ENCODE measurements around the gene BUD23. TPM values are rescaled to one million over a fixed set of nuclear protein-coding genes. Genes with fewer than 3 reads are reported as not detected.
A peak's percentile ranks its signal among the peaks of the same experiment; 100 is the strongest.

Gene BUD23
- total RNA-seq, 1 experiment from 2014 or later = 168 TPM

DNA sequence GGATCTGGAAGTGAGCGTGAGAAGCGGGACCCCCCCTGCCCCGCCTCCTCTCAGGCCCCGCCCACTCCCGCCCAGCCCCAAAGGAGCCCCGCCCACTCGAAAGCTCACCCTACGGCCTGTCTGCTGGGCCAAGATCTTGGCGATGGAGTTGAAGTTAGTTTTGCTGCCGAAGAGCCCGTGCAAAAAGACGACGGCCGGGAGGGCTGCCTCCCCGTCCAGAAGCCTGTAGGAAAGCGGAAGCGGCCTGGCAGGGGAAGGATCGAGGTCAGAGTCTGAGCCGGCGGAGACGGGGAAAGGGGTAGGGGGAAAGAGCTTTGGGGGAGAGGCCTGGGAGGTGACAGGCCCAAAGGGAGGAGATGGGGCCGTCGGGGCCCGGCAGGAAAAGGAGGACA, 54.8 kb downstream of the BUD23 start:
- no peak for DNase-seq (ENCODE audit: low read depth, low spot score)
- TSS peak; percentile 47 for BruUV-seq (replicated peaks)
- intact Hi-C loops (cut with micrococcal nuclease) = loop anchor here (10.0 kb wide), 1 partner anchor 413 kb away; the partner anchor contains the start of genes FKBP6 and TRIM50
- H3K9ac ChIP-seq (ENCODE audit: low read length) = peak overlapping the region; percentile 95
- H3K79me2 ChIP-seq (ENCODE audit: insufficient read depth, low read length) = peaks cover 32% of the 10 kb centered on the region
- peaks cover 46 to 78% of the 10 kb centered on the region in 2 experiments for H3K4me1 ChIP-seq (ENCODE audit: control insufficient read depth in 1 of 2, insufficient read depth in 2 of 2, low read length in 2 of 2)
- peak overlapping the region; percentile 81 to 91 for H3K4me3 ChIP-seq (replicated peaks in 1 of 2; ENCODE audit: low read depth in 1 of 2, low read length in 2 of 2)
- peak overlapping the region; percentile 95 for H3K27ac ChIP-seq (ENCODE audit: low read depth, low read length)
- no peak overlapping the region for H2AFZ ChIP-seq (ENCODE audit: low read depth, low read length, poor library complexity, severe bottlenecking)
- ATAC-seq = peak; percentile 16
- TF ChIP-seq ZFX (IDR thresholded peaks at IDR 0.05) (peak; percentile 77; the same call in 1 of the 2 replicates), RAD21 (IDR thresholded peaks at IDR 0.05; ENCODE audit: low read depth) (no peak)
- peaks cover 7 to 22% of the 10 kb centered on the region in 2 experiments; a peak in 1 of 4 replicates for H3K36me3 ChIP-seq (ENCODE audit: control insufficient read depth in 1 of 2, insufficient read depth in 2 of 2, low read length in 2 of 2)
- H3K27me3 ChIP-seq (ENCODE audit: insufficient read depth, low read length) = no peaks in the 10 kb centered on the region
- no peaks in the 10 kb centered on the region for H3K9me3 ChIP-seq (ENCODE audit: control insufficient read depth in 1 of 2, insufficient read depth in 1 of 2, low read depth in 1 of 2, low read length in 2 of 2)
- H3K9me2 ChIP-seq (ENCODE audit: insufficient read depth) = no peaks in the 10 kb centered on the region
- POLR2A ChIA-PET = interaction anchor here (0.7 to 5.8 kb wide), 12 partner anchors 32 to 216 kb away, joined by 3 to 43 read pairs (median 4); partner anchors contain the start of genes BAZ1B, CLDN3, CLDN4 and METTL27
- RAD21 ChIA-PET (ENCODE audit: low non-redundant PET in 1 of 2, low total read pairs in 2 of 2, uncharacterized antibody in 2 of 2, unreplicated experiment in 2 of 2) = interaction anchor here (0.6 to 0.7 kb wide), 3 partner anchors 57 to 212 kb away, joined by 3 to 4 read pairs (median 3); no protein-coding TSS in a partner anchor
- peak overlapping the region; percentile 95 for H3K4me2 ChIP-seq (ENCODE audit: low read length)
- peaks cover 8% of the 10 kb centered on the region; the same call in 1 of the 2 replicates for H4K20me1 ChIP-seq (ENCODE audit: insufficient read depth)
- CTCF ChIA-PET = interaction anchor here (0.6 to 1.9 kb wide), 10 partner anchors 13 to 289 kb away, joined by 3 to 6 read pairs (median 3); no protein-coding TSS in a partner anchor

DNA sequence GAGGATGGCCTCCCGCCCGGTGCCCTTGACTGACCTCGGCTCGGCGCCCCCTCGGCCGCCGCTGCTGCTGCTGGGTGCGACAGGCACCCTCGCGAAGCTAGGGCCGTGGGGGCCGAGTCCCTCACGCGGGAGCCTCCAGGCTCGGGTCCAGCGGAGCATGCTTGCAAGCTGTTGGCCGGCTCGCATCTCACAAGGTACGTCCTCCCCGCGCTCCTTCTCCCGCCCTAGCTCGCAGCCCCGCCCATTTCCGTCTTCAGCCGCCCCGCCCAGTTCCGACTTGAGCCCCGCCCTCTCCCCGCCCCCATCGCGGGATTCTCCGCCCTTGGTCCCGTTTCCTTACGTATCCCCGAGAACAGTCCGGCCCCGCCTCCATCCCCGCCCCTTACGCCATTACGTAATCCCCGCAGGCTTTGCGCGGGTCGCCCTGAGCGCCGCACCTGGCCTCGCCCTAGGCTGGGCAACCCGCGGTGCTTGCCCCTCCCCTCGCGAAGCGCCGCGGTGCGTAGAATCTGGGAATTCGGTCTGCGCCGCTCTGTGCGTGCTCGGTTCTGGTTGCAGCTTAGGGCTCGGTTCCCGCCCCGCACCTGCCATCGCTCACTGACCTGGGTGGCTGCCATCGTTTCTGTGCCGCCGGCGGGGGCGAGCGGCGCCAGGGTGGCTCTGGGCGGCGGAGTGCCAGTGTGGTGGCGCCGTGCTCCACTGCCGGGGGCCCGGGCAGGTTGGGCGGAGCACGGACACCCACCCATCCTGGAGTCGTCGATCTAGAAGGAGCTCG, 55.4 kb downstream of the BUD23 start, which contains the start of gene ABHD11:
Gene ABHD11 (minus strand): TSS at position 191 of the 775 bp plus-strand sequence. CDS start 32 bp downstream, at position 159.
- H3K9me3 ChIP-seq (ENCODE audit: control insufficient read depth in 1 of 2, insufficient read depth in 1 of 2, low read depth in 1 of 2, low read length in 2 of 2) = no peaks in the 10 kb centered on the region
- intact Hi-C loops (cut with micrococcal nuclease) = loop anchor here (10.0 kb wide), 1 partner anchor 414 kb away; the partner anchor contains the start of genes FKBP6 and TRIM50
- peaks cover 52 to 84% of the 10 kb centered on the region in 2 experiments for H3K4me1 ChIP-seq (ENCODE audit: control insufficient read depth in 1 of 2, insufficient read depth in 2 of 2, low read length in 2 of 2)
- peaks cover 7 to 22% of the 10 kb centered on the region in 2 experiments; a peak in 1 of 4 replicates for H3K36me3 ChIP-seq (ENCODE audit: control insufficient read depth in 1 of 2, insufficient read depth in 2 of 2, low read length in 2 of 2)
- H3K27ac ChIP-seq (ENCODE audit: low read depth, low read length) = peak within 1 kb of the TSS; percentile 95
- H3K4me3 ChIP-seq (replicated peaks in 1 of 2; ENCODE audit: low read depth in 1 of 2, low read length in 2 of 2) = peak within 1 kb of the TSS; percentile 81 to 91
- POLR2A ChIA-PET = interaction anchor here (0.5 to 5.8 kb wide), 16 partner anchors 23 to 216 kb away, joined by 3 to 43 read pairs (median 3); partner anchors contain the start of genes BAZ1B, CLDN3, CLDN4 and METTL27
- CTCF ChIA-PET = interaction anchor here (0.6 to 1.9 kb wide), 11 partner anchors 13 to 288 kb away, joined by 3 to 6 read pairs (median 3); no protein-coding TSS in a partner anchor
- H3K9me2 ChIP-seq (ENCODE audit: insufficient read depth) = no peaks in the 10 kb centered on the region
- H3K9ac ChIP-seq (ENCODE audit: low read length) = peak within 1 kb of the TSS; percentile 95
- H2AFZ ChIP-seq (ENCODE audit: low read depth, low read length, poor library complexity, severe bottlenecking) = no peak within 1 kb of the TSS
- RAD21 ChIA-PET (ENCODE audit: low non-redundant PET in 1 of 2, low total read pairs in 2 of 2, uncharacterized antibody in 2 of 2, unreplicated experiment in 2 of 2) = interaction anchor here (0.6 to 0.7 kb wide), 3 partner anchors 56 to 211 kb away, joined by 3 to 4 read pairs (median 3); no protein-coding TSS in a partner anchor
- no TSS peak for BruUV-seq (replicated peaks)
- ATAC-seq (peak; percentile 68), DNase-seq (ENCODE audit: low read depth, low spot score) (peak; percentile 95)
- peaks cover 32% of the 10 kb centered on the region for H3K79me2 ChIP-seq (ENCODE audit: insufficient read depth, low read length)
- peaks cover 8% of the 10 kb centered on the region; the same call in 1 of the 2 replicates for H4K20me1 ChIP-seq (ENCODE audit: insufficient read depth)
- TF ChIP-seq POLR2AphosphoS5 (IDR thresholded peaks at IDR 0.05; ENCODE audit: low read depth, low read length) (peak; percentile 86), RAD21 (IDR thresholded peaks at IDR 0.05; ENCODE audit: low read depth) (no peak), ELF1 (IDR thresholded peaks at IDR 0.05; ENCODE audit: borderline replicate concordance, low read depth) (no peak), CBX3 (IDR thresholded peaks at IDR 0.05; ENCODE audit: low read depth) (no peak), POLR2A (IDR thresholded peaks at IDR 0.05; ENCODE audit: borderline replicate concordance, extremely low read depth, insufficient read depth, insufficient read length) (peak; percentile 87), ZFX (IDR thresholded peaks at IDR 0.05) (peak; percentile 39; the same call in 1 of the 2 replicates), SRF (IDR thresholded peaks at IDR 0.05; ENCODE audit: low read depth) (no peak)
- H3K4me2 ChIP-seq (ENCODE audit: low read length) = peak within 1 kb of the TSS; percentile 95
- H3K27me3 ChIP-seq (ENCODE audit: insufficient read depth, low read length) = no peaks in the 10 kb centered on the region
